ENCODE measurements around the gene CXCL14.

- no peak for TF ChIP-seq CTCF (conservative IDR thresholded peaks at IDR 0.05; ENCODE audit: low read depth, low read length)
- TF ChIP-seq EZH2 (IDR thresholded peaks at IDR 0.05; ENCODE audit: borderline replicate concordance, low read depth, low read length, poor library complexity, severe bottlenecking): no peak
Observed at GRCh38 chr5:135556620-135557019, 22.2 kb downstream of the CXCL14 start.
